Sigmoid colon (tissue), 7 donors: ENCODE results near the gene PSTPIP2. TPM values are rescaled to one million over a fixed set of nuclear protein-coding genes. Genes with fewer than 3 reads are reported as not detected.

Source experiments
- DNase-seq: peaks from one replicate; pipeline ENCODE4 v3.0.0-alpha.2; 2019
- H3K27ac ChIP-seq, 4 donors: fragments of 200-600 bp; sonication (generic); one replicate each; pipeline ENCODE4 v1.5.1; 2016 to 2019; ENCODE audit warnings: mild to moderate bottlenecking in 1 of 4
- H3K27me3 ChIP-seq, 3 donors: fragments of 200-600 bp; sonication (generic); one replicate each; pipeline ENCODE4 v1.5.1; 2019; ENCODE audit warnings: mild to moderate bottlenecking in 1 of 3
- H3K36me3 ChIP-seq, 4 donors: fragments of 200-600 bp; sonication (generic); one replicate each; pipeline ENCODE4 v1.5.1; 2016 to 2019
- H3K4me1 ChIP-seq, 4 donors: fragments of 200-600 bp; sonication (generic); one replicate each; pipeline ENCODE4 v1.5.1; 2017 to 2019
- H3K4me3 ChIP-seq, 4 donors: fragments of 200-600 bp; sonication (generic); one replicate each; pipeline ENCODE4 v1.5.1; 2017 to 2019; ENCODE audit warnings: mild to moderate bottlenecking in 2 of 4, moderate library complexity in 1 of 4
- H3K9me3 ChIP-seq, 4 donors: fragments of 200-600 bp in 3 of 4; sonication (generic) in 3 of 4; one replicate each; pipeline versions ENCODE4 v1.5.1 to v1.6.1; 2013 to 2019
- CTCF ChIP-seq, 4 experiments: fragments of 450-650 bp in 3 of 4; fragments of 200-600 bp in 1 of 4; IDR thresholded peaks; one replicate each; pipeline ENCODE4 v1.5.1; 2016 to 2019; ENCODE audit warnings: antibody characterized with exemption in 4 of 4, mild to moderate bottlenecking in 3 of 4, moderate library complexity in 2 of 4
- EP300 ChIP-seq, 4 donors: sonication (generic); formaldehyde crosslinking; IDR thresholded peaks; one replicate each; pipeline ENCODE4 v1.6.1; 2017; ENCODE audit warnings: antibody characterized with exemption in 4 of 4
- POLR2A ChIP-seq, 2 donors: fragments of 450-650 bp; IDR thresholded peaks; one replicate each; pipeline ENCODE4 v1.6.1; 2016; ENCODE audit warnings: antibody characterized with exemption in 2 of 2, mild to moderate bottlenecking in 2 of 2, moderate library complexity in 2 of 2
- POLR2AphosphoS5 ChIP-seq, 4 donors: sonication (generic); formaldehyde crosslinking; IDR thresholded peaks; one replicate each; pipeline ENCODE4 v1.6.1; 2017; ENCODE audit warnings: antibody characterized with exemption in 4 of 4
- WGBS, 2 donors: extraction: QIAGEN DNeasy Blood & Tissue Kit; methylation state at CpG; one replicate each; pipeline ENCODE4 v1.1.7; 2013; 5-methylcytosine and 5-hydroxymethylcytosine counted together
- intact Hi-C: fragments of 100-400 bp; cut with DNase I; formaldehyde crosslinking; loops from one replicate; pipeline ENCODE4 v1.15.1; 2023
- polyA plus RNA-seq, 3 donors: library from polyadenylated mRNA; stranded (reverse); fragments of 200-250 nt; gene quantifications; one replicate each; pipeline ENCODE4 v1.2.3, GENCODE V29; 2013
- total RNA-seq, 4 donors: library from RNA; depleted of rRNA; stranded (reverse); fragments of >200 nt; gene quantifications; one replicate each; pipeline ENCODE4 v1.1.0, GENCODE V29; 2016
- donor health status: healthy with polysubstance abuse.
- donor health status: Bipolar disorder and iron deficiency.
- donor health status: healthy.

Gene PSTPIP2
- total and polyA plus RNA-seq, 7 donors = 4.2 to 15.0 (median 7.6) TPM

DNA sequence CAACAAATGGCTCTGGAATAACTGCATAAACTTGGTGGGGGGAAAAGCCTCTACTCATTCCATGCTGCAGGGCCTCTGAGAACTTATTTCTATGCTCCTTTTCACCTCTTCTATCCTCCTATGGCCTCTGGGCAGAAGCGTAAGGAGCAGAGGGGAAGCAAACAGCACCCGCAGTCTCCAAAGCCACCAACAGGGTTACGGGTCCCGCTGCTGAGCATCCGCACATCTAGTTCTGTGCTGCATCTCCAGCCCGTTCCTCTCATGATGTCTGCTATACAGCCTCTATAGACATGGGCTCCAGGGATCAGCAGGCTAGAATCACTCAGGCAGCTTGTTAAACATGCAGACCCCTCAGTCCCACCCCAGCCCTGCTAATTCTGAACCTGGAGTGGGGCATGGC is 25.9 kb downstream of the PSTPIP2 start:
- Histone ChIP-seq H3K4me3 (no peak overlapping the region), H3K9me3 (no peaks in the 10 kb centered on the region), H3K27ac (no peak overlapping the region), H3K27me3 (no peaks in the 10 kb centered on the region), H3K36me3 (no peaks in the 10 kb centered on the region), H3K4me1 (peaks cover 0 to 10% (median 7%) of the 10 kb centered on the region in 4 donors)
- 95 to 97% methylated on average over 6 of the region's 6 CpGs for WGBS, 2 donors
- intact Hi-C loops = no loop called here
- no peak for TF ChIP-seq CTCF (IDR thresholded peaks at IDR 0.05)
- no peak for TF ChIP-seq POLR2AphosphoS5 (IDR thresholded peaks at IDR 0.05)
- TF ChIP-seq POLR2A (IDR thresholded peaks at IDR 0.05) = no peak
- no peak for TF ChIP-seq EP300 (IDR thresholded peaks at IDR 0.05)
- no peak for DNase-seq

DNA sequence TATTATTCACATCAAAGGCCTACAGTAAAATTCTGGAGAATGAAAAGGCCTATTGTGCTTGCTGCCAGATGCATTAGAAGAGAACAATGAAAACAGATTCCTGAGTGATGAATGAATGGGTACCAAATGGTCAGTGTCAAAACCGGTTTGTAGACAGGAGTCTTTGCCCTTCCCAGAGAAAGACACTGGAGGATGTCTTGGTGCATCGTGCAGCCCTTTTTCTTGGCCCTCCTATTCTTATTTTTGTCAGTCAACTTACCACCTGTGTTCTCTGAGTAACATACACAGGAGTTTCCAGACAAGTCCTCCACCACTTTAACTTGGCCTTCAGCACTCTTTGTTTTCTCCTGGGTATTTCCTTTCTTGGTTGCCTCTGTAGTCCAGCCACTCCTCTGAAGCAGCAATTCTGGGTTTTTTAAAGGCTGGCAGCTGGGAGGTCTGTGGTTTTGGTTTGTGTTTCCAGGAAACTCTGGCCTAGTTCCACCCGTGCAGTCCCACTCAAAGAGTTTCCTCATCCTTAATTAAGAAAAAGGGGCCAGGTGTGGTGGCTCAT is 29.4 kb downstream of the PSTPIP2 start:
- no peaks in the 10 kb centered on the region for H3K36me3 ChIP-seq
- H3K27ac ChIP-seq = no peak overlapping the region
- H3K27me3 ChIP-seq = no peaks in the 10 kb centered on the region
- H3K9me3 ChIP-seq = no peaks in the 10 kb centered on the region
- intact Hi-C loops = no loop called here
- TF ChIP-seq EP300 (IDR thresholded peaks at IDR 0.05) (no peak), CTCF (IDR thresholded peaks at IDR 0.05) (no peak), POLR2AphosphoS5 (IDR thresholded peaks at IDR 0.05) (no peak), POLR2A (IDR thresholded peaks at IDR 0.05) (no peak)
- H3K4me1 ChIP-seq = peaks cover 0 to 10% (median 7%) of the 10 kb centered on the region in 4 donors
- no peak overlapping the region for H3K4me3 ChIP-seq
- WGBS, 2 donors = 43 to 45% methylated on average over 3 of the region's 3 CpGs
- DNase-seq = no peak

- no peaks in the 10 kb centered on the region for H3K27me3 ChIP-seq
- intact Hi-C loops = no loop called here
- TF ChIP-seq POLR2AphosphoS5 (IDR thresholded peaks at IDR 0.05) (no peak), EP300 (IDR thresholded peaks at IDR 0.05) (no peak), POLR2A (IDR thresholded peaks at IDR 0.05) (no peak), CTCF (IDR thresholded peaks at IDR 0.05) (no peak)
Observed at GRCh38 chr18:46040747-46041104, 31.3 kb downstream of the PSTPIP2 start.

GRCh38 chr18:46040033-46040746 is 31.9 kb downstream of the PSTPIP2 start:
- Histone ChIP-seq H3K27me3 (no peaks in the 10 kb centered on the region), H3K27ac (no peak overlapping the region), H3K9me3 (no peaks in the 10 kb centered on the region), H3K4me3 (no peak overlapping the region), H3K36me3 (no peaks in the 10 kb centered on the region), H3K4me1 (peaks cover 0 to 12% (median 8%) of the 10 kb centered on the region in 4 donors)
- no peak for DNase-seq
- WGBS, 2 donors = 91 to 92% methylated on average over 5 of the region's 5 CpGs
- TF ChIP-seq EP300 (IDR thresholded peaks at IDR 0.05) (no peak), CTCF (IDR thresholded peaks at IDR 0.05) (no peak), POLR2AphosphoS5 (IDR thresholded peaks at IDR 0.05) (no peak)
- intact Hi-C loops = no loop called here

More at GRCh38 chr18:46040747-46041104, 31.3 kb downstream of the PSTPIP2 start:
- H3K27ac ChIP-seq = no peak overlapping the region
- H3K4me3 ChIP-seq = no peak overlapping the region
- no peaks in the 10 kb centered on the region for H3K36me3 ChIP-seq
- H3K9me3 ChIP-seq = no peaks in the 10 kb centered on the region
- WGBS, 2 donors = 80 to 83% methylated on average over 5 of the region's 5 CpGs
- DNase-seq = no peak
- H3K4me1 ChIP-seq = peaks cover 0 to 10% (median 7%) of the 10 kb centered on the region in 4 donors
